Measurements from ENCODE around the gene PANX3.

- TF ChIP-seq EZH2 (IDR thresholded peaks at IDR 0.05; ENCODE audit: low read length, unreplicated experiment) (no peak), CTCF (conservative IDR thresholded peaks at IDR 0.05; ENCODE audit: low read depth, low read length) (no peak; the same call in 1 of the 2 replicates), EZH2phosphoT487 (IDR thresholded peaks at IDR 0.05; ENCODE audit: borderline replicate concordance, low read length) (no peak)
These were observed 29.4 kb downstream of the PANX3 start for GRCh38 chr11:124640666-124641065.
